ENCODE measurements around the gene ZBTB7C. TPM values are rescaled to one million over a fixed set of nuclear protein-coding genes. Genes with fewer than 3 reads are reported as not detected.

Gene ZBTB7C
- polyA plus RNA-seq = 1.7 TPM
- long read RNA-seq, donor 1, full-length matches to known transcripts = 1 of 1 reads
- long read RNA-seq, donor 1, partial matches to known transcripts = 0 of 1 reads
- long read RNA-seq, donor 1, other reads (novel, unspliced or antisense) = 0 of 1 reads
- long read RNA-seq, donor 2 = 0 reads
- long read RNA-seq, donor 3 = 0 reads
- long read RNA-seq, donor 4 = 0 reads
- long read RNA-seq, donor 5, full-length matches to known transcripts = 2 of 2 reads
- long read RNA-seq, donor 5, partial matches to known transcripts = 0 of 2 reads
- long read RNA-seq, donor 5, other reads (novel, unspliced or antisense) = 0 of 2 reads
- long read RNA-seq, donor 6 = 0 reads
- long read RNA-seq, donor 7, full-length matches to known transcripts = 1 of 1 reads
- long read RNA-seq, donor 7, partial matches to known transcripts = 0 of 1 reads
- long read RNA-seq, donor 7, other reads (novel, unspliced or antisense) = 0 of 1 reads
- long read RNA-seq, donor 8 = 0 reads
- long read RNA-seq, donor 9 = 0 reads
- long read RNA-seq, donor 10, full-length matches to known transcripts = 1 of 1 reads
- long read RNA-seq, donor 10, partial matches to known transcripts = 0 of 1 reads
- long read RNA-seq, donor 10, other reads (novel, unspliced or antisense) = 0 of 1 reads
- long read RNA-seq, donor 11 = 0 reads

GRCh38 chr18:48408727-48409590, at the start of gene ZBTB7C:
Gene ZBTB7C, minus strand, starts transcription at chr18:48409383.
- no CpG with 5 or more reads among the region's 136 CpGs for WGBS (ENCODE audit: insufficient coverage, low lambda C conversion rate)
- H3K36me3 ChIP-seq (ENCODE audit: control insufficient read depth, insufficient read depth, low read length) = no peaks in the 10 kb centered on the region
- peaks cover 73% of the 10 kb centered on the region for H3K27me3 ChIP-seq (ENCODE audit: control insufficient read depth, insufficient read depth, low read length)
- H3K4me3 ChIP-seq (ENCODE audit: low read length) = peak within 1 kb of the TSS; percentile 63
- H3K9me3 ChIP-seq (ENCODE audit: control insufficient read depth, low read depth, low read length) = no peaks in the 10 kb centered on the region
- H3K27ac ChIP-seq (ENCODE audit: low read length) = no peak within 1 kb of the TSS
- peak in 1 of 2 donors; percentile 43 for DNase-seq
- peaks cover 5% of the 10 kb centered on the region for H3K4me1 ChIP-seq (ENCODE audit: control insufficient read depth, insufficient read depth, low read length)

- H3K4me1 ChIP-seq (ENCODE audit: control insufficient read depth, insufficient read depth, low read length) = peaks cover 59% of the 10 kb centered on the region
- no peak overlapping the region for H3K27ac ChIP-seq (ENCODE audit: low read length)
- WGBS (ENCODE audit: insufficient coverage, low lambda C conversion rate) = no CpG with 5 or more reads among the region's 9 CpGs
Observed at GRCh38 chr18:48456838-48457237, 47.7 kb upstream of the ZBTB7C start.

GRCh38 chr18:48455555-48456478, 46.6 kb upstream of the ZBTB7C start:
- WGBS (ENCODE audit: insufficient coverage, low lambda C conversion rate) = no CpG with 5 or more reads among the region's 13 CpGs
- DNase-seq = peak; percentile 41 to 73

More at GRCh38 chr18:48456838-48457237, 47.7 kb upstream of the ZBTB7C start:
- Histone ChIP-seq H3K36me3 (ENCODE audit: control insufficient read depth, insufficient read depth, low read length) (no peaks in the 10 kb centered on the region), H3K4me3 (ENCODE audit: low read length) (no peak overlapping the region), H3K9me3 (ENCODE audit: control insufficient read depth, low read depth, low read length) (no peaks in the 10 kb centered on the region), H3K27me3 (ENCODE audit: control insufficient read depth, insufficient read depth, low read length) (no peaks in the 10 kb centered on the region)
- no peak for DNase-seq

GRCh38 chr18:48454261-48454757, 45.1 kb upstream of the ZBTB7C start:
- H3K27me3 ChIP-seq (ENCODE audit: control insufficient read depth, insufficient read depth, low read length) = no peaks in the 10 kb centered on the region
- WGBS (ENCODE audit: insufficient coverage, low lambda C conversion rate) = no CpG with 5 or more reads among the region's 6 CpGs
- no peak overlapping the region for H3K4me3 ChIP-seq (ENCODE audit: low read length)
- H3K36me3 ChIP-seq (ENCODE audit: control insufficient read depth, insufficient read depth, low read length) = no peaks in the 10 kb centered on the region
- peaks cover 43% of the 10 kb centered on the region for H3K4me1 ChIP-seq (ENCODE audit: control insufficient read depth, insufficient read depth, low read length)
- DNase-seq = no peak
- H3K27ac ChIP-seq (ENCODE audit: low read length) = peak overlapping the region; percentile 98
- no peaks in the 10 kb centered on the region for H3K9me3 ChIP-seq (ENCODE audit: control insufficient read depth, low read depth, low read length)

More at GRCh38 chr18:48455555-48456478, 46.6 kb upstream of the ZBTB7C start:
- Histone ChIP-seq H3K27ac (ENCODE audit: low read length) (no peak overlapping the region), H3K36me3 (ENCODE audit: control insufficient read depth, insufficient read depth, low read length) (no peaks in the 10 kb centered on the region), H3K27me3 (ENCODE audit: control insufficient read depth, insufficient read depth, low read length) (no peaks in the 10 kb centered on the region), H3K4me3 (ENCODE audit: low read length) (no peak overlapping the region), H3K4me1 (ENCODE audit: control insufficient read depth, insufficient read depth, low read length) (peaks cover 51% of the 10 kb centered on the region), H3K9me3 (ENCODE audit: control insufficient read depth, low read depth, low read length) (no peaks in the 10 kb centered on the region)

GRCh38 chr18:48453330-48454066, 44.3 kb upstream of the ZBTB7C start:
- 100% methylated on average over 1 of the region's 9 CpGs for WGBS (ENCODE audit: insufficient coverage, low lambda C conversion rate)
- H3K4me1 ChIP-seq (ENCODE audit: control insufficient read depth, insufficient read depth, low read length) = peaks cover 43% of the 10 kb centered on the region
- peak overlapping the region; percentile 98 for H3K27ac ChIP-seq (ENCODE audit: low read length)
- H3K36me3 ChIP-seq (ENCODE audit: control insufficient read depth, insufficient read depth, low read length) = no peaks in the 10 kb centered on the region
- no peak overlapping the region for H3K4me3 ChIP-seq (ENCODE audit: low read length)
- no peaks in the 10 kb centered on the region for H3K27me3 ChIP-seq (ENCODE audit: control insufficient read depth, insufficient read depth, low read length)
- H3K9me3 ChIP-seq (ENCODE audit: control insufficient read depth, low read depth, low read length) = no peaks in the 10 kb centered on the region
- peak in 1 of 2 donors; percentile 65 for DNase-seq

GRCh38 chr18:48452861-48453323, 43.7 kb upstream of the ZBTB7C start:
- Histone ChIP-seq H3K4me3 (ENCODE audit: low read length) (no peak overlapping the region), H3K36me3 (ENCODE audit: control insufficient read depth, insufficient read depth, low read length) (no peaks in the 10 kb centered on the region), H3K9me3 (ENCODE audit: control insufficient read depth, low read depth, low read length) (no peaks in the 10 kb centered on the region), H3K27me3 (ENCODE audit: control insufficient read depth, insufficient read depth, low read length) (no peaks in the 10 kb centered on the region), H3K4me1 (ENCODE audit: control insufficient read depth, insufficient read depth, low read length) (peaks cover 43% of the 10 kb centered on the region), H3K27ac (ENCODE audit: low read length) (peak overlapping the region; percentile 98)
- peak; percentile 77 to 92 for DNase-seq
- WGBS (ENCODE audit: insufficient coverage, low lambda C conversion rate) = no CpG with 5 or more reads among the region's 4 CpGs

GRCh38 chr18:48450685-48451084, 41.5 kb upstream of the ZBTB7C start:
- no peak for DNase-seq
- peaks cover 38% of the 10 kb centered on the region for H3K4me1 ChIP-seq (ENCODE audit: control insufficient read depth, insufficient read depth, low read length)
- WGBS (ENCODE audit: insufficient coverage, low lambda C conversion rate) = no CpG with 5 or more reads among the region's 2 CpGs
- H3K27ac ChIP-seq (ENCODE audit: low read length) = no peak overlapping the region
- no peaks in the 10 kb centered on the region for H3K27me3 ChIP-seq (ENCODE audit: control insufficient read depth, insufficient read depth, low read length)
- no peaks in the 10 kb centered on the region for H3K36me3 ChIP-seq (ENCODE audit: control insufficient read depth, insufficient read depth, low read length)
- no peak overlapping the region for H3K4me3 ChIP-seq (ENCODE audit: low read length)
- no peaks in the 10 kb centered on the region for H3K9me3 ChIP-seq (ENCODE audit: control insufficient read depth, low read depth, low read length)

- H3K9me3 ChIP-seq (ENCODE audit: control insufficient read depth, low read depth, low read length) = no peaks in the 10 kb centered on the region
- H3K36me3 ChIP-seq (ENCODE audit: control insufficient read depth, insufficient read depth, low read length) = no peaks in the 10 kb centered on the region
- no peak overlapping the region for H3K4me3 ChIP-seq (ENCODE audit: low read length)
- peaks cover 18% of the 10 kb centered on the region for H3K27me3 ChIP-seq (ENCODE audit: control insufficient read depth, insufficient read depth, low read length)
- H3K4me1 ChIP-seq (ENCODE audit: control insufficient read depth, insufficient read depth, low read length) = peaks cover 3% of the 10 kb centered on the region
- no peak overlapping the region for H3K27ac ChIP-seq (ENCODE audit: low read length)
- peak; percentile 69 to 78 for DNase-seq
- whole genome bisulfite sequencing (ENCODE audit: insufficient coverage, low lambda C conversion rate) = no CpG with 5 or more reads among the region's 30 CpGs
Observed at GRCh38 chr18:48446582-48447225, 37.5 kb upstream of the ZBTB7C start.

Measured in large intestine (tissue), 12 donors.